Sciatic nerve (tissue), 2 donors: Measurements from ENCODE around the gene PCP2. TPM values are rescaled to one million over a fixed set of nuclear protein-coding genes. Genes with fewer than 3 reads are reported as not detected.

Source experiments
- ATAC-seq: fragments of 200-7000 bp; cut with Tn5 transposase; one replicate; pipeline ENCODE4 v1.9.1; 2020; ENCODE audit warnings: mild to moderate bottlenecking, moderate library complexity
- DNase-seq: peaks from one replicate; pipeline ENCODE4 v3.0.0-alpha.2; 2020; ENCODE audit warnings: low spot score
- intact Hi-C: fragments of 100-400 bp; cut with DNase I; formaldehyde crosslinking; loops from one replicate; pipeline ENCODE4 v1.14.2; 2022
- total RNA-seq: library from RNA; stranded (reverse); fragmentation: NEBNext Ultra II Directional; extraction: Animal tissue kit (Norgen Biotek cat#: 25700); gene quantifications from one replicate; pipeline ENCODE4 v1.2.1, GENCODE V29; 2021
- donor health status: DM: no; HTN: no; CAD: no.
- donor health status: DM: no; HTN: no; CAD: no.

The PCP2 gene
- total RNA-seq, 1 donor from 2014 or later = not detected

DNA sequence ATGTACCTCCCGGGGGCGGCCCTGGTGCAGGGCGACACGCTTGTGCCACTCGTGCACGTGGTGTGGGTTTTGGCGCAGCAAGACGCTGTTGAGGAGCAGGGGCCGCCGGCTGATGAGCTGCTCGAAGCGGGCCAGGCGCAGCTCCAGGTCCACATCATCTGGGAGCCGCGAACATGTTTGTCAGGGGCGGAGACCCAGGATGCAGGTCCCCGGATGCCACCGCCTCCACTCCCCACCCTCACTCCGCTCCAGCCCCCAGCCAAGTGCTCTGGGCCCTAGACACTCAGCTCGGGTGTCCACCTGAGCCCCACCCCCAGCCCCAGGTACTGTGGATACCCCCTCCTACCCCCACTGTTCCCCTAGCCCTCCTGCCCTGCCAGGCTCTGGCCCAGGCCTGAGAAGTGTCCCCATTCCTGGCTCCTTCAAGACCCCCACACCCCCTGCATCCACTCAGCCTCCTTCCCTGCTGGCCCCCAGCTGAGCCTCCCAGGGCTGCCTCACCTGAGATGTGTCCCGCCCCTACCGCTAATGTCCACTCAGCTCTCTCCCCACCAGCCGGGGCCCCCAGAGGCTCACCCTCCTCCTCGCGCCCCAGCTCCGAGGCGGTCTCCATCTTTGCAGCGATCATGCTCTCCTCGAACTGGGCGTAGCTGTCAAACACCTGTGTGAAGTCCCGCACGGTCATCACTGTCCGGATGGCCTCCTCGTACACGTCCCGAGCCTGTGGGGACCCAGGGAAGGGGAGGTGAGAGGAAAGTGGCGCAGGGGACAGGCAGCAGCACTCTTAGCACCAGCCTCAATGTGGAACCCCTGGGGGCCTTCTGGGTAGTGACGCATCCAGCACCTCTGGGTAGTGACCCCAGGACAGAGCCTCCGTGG lies 9.6 kb downstream of the PCP2 start:
- no peak for ATAC-seq
- intact Hi-C loops = no loop called here
- DNase-seq = no peak

DNA sequence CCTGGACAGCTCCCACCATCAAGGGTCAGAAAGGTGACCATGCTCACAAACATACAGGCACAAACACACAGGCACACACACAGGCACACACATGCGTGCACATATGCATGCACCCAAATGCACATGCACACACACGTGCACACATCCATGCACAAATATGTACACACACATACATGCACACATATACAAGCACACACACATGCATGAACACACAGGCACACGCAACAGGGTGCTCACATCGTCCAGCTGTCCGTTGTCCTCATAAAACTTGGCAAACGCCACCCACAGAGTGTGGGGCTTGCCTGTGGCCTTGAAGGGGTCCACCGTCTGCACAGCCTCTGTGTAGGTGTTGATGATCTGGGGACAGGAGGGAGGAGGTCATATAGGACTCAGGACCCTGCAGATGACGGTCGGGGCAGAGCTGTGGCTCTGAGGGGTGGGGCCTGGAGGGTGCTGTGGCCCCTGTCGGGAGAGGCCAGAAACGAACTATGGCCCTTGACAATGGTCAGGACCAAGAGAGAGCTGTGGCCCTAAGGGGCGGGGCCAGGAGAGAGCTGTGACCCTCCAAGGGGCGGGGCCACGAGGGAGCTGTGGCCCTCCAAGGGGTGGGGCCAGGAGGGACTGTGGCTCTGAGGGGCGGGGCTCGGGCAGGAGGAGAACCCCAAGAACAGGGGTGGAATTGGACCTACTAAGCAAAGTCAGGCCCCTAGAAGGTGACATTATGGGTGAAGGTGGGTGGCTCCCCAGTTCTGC lies 10.4 kb downstream of the PCP2 start:
- no peak for ATAC-seq
- DNase-seq = no peak
- intact Hi-C loops = no loop called here

DNA sequence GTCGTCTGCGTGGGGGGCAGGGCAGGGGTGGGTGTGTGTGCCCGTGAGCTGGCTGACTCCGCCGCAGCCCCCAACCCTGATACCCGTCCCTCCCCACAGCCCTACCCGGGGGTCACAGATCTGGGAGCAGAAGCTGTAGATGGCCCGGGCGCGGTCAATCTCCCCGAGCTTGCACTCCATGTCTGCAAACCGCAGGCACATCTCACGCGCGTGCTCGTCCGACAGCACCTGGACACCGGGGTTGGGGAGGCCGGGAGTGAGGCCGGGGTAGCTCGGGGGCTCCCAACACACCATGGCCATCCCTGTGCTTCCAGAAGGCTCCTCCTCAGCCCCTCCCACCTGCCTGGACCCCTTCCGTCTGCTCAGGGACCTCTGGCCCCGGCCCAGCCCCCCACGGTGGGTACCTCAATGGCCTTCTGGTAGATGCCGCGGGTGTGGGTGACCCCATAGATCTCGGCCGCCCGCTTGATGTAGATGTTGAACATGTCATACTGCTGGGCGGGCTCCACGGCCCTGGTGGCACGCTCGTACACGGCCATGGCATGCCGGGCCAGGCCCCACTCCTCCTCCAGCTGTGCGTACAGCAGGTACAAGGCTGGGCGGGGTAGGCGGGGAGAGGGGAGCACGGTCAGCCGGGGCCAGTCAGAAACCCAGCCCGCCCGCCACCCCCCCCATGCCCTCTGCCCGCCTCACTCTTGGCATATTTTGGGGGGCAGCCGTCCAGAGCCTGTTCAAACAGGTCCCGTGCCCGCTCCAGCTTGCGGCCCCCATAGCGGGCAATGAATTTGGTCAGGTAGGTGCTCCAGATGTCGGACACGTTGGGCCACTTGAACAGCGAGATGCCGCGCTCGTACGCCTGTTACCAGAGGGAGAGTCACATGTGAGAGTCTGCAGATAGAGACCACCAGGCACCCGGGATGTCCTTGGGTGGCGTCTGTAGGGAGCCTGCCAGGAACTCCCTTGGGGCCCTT lies 12.8 kb downstream of the PCP2 start:
- no peak for ATAC-seq
- intact Hi-C loops = no loop called here
- no peak for DNase-seq

DNA sequence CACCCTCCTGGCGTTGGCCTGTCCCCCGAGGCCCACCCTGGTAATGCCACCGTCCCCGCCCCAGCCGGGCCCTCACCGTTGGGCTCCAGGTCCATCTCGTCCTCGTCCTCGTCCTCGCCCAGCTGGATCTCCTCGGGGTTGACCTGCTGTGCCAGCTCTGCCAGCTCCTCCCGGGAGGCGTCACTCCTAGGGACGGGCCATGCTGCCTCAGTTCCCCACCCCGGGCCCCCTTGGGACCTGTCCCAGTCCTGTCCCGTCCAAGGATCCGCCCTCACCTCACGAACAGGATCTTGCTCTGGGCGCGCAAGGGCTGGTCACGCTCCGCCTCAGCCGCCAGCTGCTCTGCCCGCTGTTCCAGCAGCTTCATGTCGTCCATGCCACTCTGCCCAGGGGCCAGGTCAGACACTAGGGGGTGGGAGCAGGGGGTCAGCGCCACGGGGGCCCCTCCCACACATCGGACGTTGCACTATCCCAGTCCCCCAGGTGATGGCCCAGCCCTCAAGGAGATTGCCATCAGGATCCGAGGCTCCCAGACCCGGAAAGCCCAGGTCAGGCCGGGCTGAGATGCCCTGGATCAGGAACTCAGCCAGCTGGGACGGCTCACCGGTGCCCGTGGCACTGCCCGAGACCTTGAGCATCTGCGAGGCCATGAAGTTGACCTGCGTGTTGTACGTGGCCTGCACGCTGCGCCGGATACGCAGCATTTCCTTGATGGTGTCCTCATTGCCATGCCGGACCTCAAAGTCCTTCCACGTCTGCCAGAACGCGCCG lies 13.7 kb downstream of the PCP2 start:
- intact Hi-C loops = no loop called here
- no peak for DNase-seq
- ATAC-seq = no peak

DNA sequence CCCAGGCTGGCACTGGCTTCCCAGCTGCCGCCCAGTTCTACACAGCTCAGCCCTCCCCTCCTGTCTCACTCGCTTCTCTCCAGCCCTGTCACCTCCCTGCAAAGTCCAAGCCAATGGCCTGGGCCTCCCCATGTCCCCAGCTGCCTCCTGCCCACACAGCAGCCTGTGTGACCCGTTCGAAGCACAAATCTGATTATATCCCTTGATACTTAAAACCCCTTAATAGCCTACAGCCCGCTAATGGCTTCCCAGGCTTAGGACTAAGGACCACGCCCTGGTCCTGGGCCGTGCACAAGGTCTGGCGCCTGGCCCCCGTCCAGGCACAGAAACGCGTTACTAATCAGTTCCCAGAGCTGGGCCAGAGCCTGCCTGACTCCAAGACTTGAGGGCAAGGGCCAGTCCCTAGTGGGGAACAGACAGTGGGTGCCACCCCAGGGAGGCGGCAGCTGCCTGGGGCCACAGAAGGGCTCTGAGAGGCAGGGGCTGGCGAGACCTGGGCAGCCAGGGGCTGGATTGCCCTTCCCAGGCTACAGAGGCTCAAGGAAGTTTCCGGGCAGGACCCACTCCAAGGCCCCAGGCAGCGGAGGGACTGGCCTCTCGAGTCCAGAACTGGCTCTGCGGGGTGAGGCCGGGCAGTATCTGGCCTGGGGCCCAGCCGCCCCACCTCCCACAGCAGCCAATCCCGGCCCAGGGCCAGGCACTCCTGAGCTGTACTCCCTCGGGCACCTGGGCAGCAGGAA lies 14.6 kb downstream of the PCP2 start:
- ATAC-seq (peak; percentile 22), DNase-seq (no peak)
- intact Hi-C loops = no loop called here

DNA sequence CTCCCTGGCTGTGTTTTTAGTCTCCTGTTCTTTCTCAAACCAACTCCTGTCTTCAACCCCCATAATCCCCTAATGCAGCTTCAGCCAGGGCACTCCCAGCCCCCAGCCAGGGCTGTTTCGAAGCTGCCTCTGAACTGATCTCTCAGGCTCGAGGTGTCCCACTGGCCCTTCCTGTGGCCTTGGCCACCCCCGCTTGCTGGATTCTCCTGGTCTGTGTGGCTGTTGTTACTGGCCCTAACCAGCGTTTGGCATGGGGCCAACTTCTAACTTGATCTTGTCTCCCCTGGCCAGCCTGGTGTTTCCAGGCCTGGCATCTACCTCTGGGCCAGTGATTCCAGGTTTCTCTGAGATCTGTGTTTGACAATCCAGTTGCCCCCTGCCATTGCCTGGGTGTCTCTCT lies 15.2 kb downstream of the PCP2 start:
- no peak for DNase-seq
- intact Hi-C loops = no loop called here
- ATAC-seq = no peak

DNA sequence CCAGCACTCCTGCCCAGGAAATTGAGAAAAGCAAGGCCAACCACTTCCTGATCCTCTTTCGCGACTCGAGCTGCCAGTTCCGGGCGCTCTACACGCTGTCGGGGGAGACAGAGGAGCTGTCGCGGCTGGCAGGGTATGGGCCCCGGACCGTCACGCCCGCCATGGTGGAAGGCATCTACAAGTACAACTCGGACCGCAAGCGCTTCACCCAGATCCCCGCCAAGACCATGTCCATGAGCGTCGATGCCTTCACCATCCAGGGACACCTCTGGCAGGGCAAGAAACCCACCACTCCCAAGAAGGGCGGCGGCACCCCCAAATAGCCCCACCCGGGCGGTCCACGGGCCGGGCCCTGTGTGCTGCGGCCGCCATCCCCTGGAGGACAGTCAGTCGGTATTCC lies 15.8 kb downstream of the PCP2 start:
- intact Hi-C loops = no loop called here
- DNase-seq (no peak), ATAC-seq (no peak)

DNA sequence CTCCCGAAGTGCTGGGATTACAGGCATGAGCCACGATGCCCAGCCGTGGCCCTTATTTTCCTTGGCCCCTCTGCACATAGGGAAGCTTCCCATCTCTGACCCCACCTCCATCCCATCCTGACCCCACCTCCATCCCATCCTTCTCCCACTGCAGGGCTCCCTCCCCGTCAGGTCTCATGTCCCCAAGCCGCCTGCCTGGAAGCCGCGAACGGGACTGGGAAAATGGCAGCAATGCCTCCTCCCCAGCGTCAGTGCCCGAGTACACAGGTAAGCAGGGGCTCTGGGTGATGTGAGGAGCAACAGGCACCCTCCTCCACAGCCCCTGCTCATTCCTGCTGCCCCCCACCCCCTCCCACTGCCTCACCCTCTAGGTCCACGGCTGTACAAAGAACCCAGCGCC lies 16.3 kb downstream of the PCP2 start:
- DNase-seq (no peak), ATAC-seq (no peak)
- intact Hi-C loops = no loop called here

DNA sequence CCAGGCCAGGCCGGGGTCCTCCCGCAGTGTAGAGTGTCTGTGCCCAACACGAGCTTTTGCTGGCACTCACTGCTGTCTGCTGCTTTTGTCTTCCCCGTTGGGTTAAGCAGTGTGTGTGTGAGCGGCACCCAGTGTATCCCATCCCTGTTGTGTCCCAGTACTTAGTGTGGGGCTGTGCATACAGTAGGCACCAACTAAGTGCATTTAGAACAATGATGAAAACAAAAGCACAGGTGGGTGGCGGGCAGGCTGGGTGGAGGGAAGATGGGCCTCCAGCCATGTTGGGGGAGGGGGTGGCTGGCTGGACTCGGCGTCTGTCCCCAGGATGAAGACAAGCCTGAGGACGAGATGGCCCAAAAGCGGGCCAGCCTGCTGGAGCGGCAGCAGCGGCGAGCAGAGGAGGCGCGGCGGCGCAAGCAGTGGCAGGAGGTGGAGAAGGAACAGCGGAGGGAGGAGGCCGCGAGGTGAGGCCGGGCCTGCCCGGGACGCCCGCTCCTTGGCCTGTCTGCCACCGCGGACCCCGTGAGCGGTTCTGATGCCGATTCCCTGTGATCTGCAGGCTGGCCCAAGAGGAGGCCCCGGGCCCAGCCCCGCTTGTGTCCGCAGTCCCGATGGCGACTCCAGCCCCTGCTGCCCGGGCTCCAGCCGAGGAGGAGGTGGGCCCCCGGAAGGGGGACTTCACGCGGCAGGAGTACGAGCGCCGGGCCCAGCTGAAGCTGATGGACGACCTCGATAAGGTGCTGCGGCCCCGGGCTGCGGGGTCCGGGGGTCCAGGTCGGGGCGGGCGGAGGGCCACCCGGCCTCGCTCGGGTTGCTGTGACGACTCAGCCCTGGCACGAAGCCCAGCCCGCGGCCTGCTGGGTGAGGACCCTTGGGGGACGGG lies 18.4 kb downstream of the PCP2 start:
- intact Hi-C loops = no loop called here
- DNase-seq (no peak), ATAC-seq (no peak)

DNA sequence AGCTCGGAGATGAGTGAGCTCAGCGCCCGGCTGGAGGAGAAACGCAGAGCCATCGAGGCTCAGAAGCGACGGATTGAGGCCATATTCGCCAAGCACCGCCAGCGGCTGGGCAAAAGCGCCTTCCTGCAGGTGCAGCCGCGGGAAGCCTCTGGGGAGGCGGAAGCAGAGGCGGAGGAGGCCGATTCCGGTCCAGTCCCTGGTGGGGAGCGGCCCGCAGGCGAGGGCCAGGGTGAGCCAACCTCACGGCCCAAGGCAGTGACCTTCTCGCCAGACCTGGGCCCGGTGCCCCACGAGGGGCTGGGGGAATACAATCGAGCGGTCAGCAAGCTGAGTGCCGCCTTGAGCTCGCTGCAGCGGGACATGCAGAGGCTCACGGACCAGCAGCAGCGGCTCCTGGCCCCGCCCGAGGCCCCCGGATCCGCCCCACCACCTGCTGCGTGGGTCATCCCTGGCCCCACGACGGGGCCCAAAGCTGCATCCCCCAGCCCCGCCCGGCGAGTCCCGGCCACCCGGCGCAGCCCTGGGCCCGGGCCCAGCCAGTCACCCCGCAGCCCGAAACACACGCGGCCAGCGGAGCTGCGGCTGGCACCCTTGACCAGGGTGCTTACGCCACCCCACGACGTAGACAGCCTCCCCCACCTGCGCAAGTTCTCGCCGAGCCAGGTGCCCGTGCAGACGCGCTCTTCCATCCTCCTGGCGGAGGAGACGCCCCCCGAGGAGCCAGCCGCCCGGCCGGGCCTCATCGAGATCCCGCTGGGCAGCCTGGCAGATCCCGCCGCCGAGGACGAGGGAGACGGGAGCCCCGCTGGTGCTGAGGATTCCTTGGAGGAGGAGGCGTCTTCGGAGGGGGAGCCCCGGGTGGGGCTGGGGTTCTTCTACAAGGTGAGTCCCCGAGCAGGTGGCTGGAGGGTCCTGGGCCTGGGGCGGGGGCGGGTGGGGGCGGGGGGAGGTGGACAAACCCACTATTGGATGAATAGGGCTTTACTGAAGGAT lies 20.9 kb downstream of the PCP2 start:
- intact Hi-C loops = no loop called here
- no peak for DNase-seq
- no peak for ATAC-seq

DNA sequence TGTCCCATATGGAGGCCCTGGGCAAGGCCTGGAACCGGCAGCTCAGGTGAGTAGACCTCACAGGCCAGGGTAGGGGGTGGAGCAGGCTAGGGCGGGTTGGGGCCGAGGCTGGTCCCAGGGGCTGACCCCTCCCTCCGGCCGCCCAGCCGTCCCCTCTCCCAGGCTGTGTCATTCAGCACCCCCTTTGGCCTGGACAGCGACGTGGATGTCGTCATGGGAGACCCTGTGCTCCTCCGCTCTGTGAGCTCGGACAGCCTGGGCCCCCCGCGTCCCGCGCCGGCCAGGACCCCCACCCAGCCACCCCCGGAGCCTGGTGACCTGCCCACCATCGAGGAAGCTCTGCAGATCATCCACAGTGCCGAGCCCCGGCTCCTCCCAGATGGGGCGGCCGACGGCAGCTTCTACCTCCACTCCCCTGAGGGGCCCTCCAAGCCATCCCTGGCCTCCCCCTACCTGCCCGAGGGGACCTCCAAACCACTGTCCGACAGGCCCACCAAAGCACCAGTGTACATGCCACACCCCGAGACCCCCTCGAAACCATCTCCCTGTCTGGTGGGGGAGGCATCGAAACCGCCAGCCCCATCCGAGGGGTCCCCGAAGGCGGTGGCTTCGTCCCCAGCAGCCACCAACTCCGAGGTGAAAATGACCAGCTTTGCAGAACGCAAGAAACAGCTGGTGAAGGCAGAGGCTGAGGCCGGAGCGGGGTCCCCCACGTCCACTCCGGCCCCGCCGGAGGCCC lies 21.8 kb downstream of the PCP2 start:
- intact Hi-C loops = no loop called here
- ATAC-seq = no peak

DNA sequence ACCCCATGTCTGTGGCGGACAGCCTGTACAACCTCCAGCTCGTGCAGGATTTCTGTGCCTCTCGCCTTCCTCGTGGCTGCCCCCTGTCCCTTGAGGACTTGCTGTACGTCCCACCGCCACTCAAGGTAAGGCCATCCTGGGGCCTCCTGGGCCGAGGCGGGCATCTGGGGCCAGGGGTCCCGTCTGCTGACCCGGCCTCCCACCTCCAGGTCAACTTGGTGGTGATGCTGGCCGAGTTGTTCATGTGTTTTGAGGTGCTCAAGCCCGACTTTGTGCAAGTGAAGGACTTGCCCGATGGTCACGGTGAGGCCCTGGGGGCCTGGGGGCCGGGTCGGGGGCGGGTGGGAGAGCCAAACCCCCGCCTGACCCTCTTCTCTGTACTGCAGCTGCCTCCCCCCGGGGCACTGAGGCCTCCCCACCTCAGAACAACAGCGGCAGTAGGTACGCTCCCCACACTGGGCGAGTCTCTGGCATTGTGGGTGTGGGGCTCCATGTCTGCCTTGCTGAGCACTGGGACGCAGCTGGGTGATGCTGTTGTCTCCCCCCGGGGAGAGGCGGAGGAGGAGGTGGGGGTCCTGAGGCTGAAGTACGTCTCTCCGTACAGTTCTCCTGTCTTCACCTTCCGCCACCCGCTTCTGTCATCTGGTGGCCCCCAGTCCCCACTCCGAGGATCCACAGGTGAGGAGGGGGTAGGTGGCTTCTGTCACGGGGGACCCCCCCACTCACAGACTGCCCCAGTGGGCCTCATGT lies 22.9 kb downstream of the PCP2 start:
- ATAC-seq (no peak), DNase-seq (no peak)
- intact Hi-C loops = no loop called here

More for the DNA sequence above, 21.8 kb downstream of the PCP2 start:
- no peak for DNase-seq

DNA sequence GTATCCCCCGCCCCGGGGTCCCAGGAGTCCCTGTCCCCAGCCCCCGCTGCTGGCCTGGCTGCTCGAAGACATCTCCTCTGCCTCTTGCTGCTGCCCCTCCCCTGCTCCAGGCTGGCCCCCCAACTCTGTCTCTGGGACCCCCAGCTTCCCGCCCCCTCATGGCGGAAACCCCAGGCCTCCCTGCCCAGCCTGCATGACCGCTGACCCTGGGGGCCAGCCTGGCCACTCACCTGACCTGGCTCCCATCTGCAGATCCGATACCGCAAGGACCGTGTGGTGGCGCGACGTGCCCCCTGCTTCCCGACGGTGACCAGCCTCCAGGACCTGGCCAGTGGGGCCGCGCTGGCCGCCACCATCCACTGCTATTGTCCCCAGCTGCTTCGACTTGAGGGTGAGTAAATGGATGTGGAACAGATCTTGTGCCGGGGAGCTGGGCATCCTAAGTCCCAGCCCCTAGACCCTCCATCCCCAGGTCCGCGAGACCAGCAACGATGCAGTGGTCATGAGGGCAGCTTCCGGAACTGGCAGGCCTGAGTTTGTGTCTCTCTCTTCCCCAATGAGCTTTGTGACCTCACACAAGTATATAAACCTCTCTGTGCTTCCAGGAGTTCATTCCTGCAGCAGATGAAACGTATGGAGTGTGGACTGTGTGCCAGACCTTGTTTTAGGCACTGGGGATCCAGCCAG lies 25.5 kb downstream of the PCP2 start:
- intact Hi-C loops = no loop called here
- no peak for ATAC-seq

More for the DNA sequence above, 25.5 kb downstream of the PCP2 start:
- no peak for DNase-seq
